Smooth muscle cell (in vitro differentiated cells): ENCODE results near the gene ZEB2. TPM values are rescaled to one million over a fixed set of nuclear protein-coding genes. Genes with fewer than 3 reads are reported as not detected.

Experiments used
- DNase-seq: peaks from one replicate; lab custom pipeline; 2025; ENCODE audit not compliant: unreplicated experiment; lab: John Stamatoyannopoulos, UW
- H2AFZ ChIP-seq: fragments of 200-600 bp; sonication (generic); 2 replicates; pipeline ENCODE4 v1.6.0; 2016; ENCODE audit warnings: antibody characterized with exemption, low read depth, mild to moderate bottlenecking
- H3F3A ChIP-seq: fragments of 200-600 bp; sonication (generic); 2 replicates; pipeline ENCODE4 v1.6.0; 2017; ENCODE audit warnings: antibody characterized with exemption, low read depth
- H3K27ac ChIP-seq: fragments of 200-600 bp; sonication (generic); 2 replicates; pipeline ENCODE4 v1.5.1; 2016; ENCODE audit warnings: low read depth, mild to moderate bottlenecking
- H3K27me3 ChIP-seq: fragments of 200-600 bp; sonication (generic); 2 replicates; pipeline ENCODE4 v1.6.1; 2016; ENCODE audit warnings: low read depth, mild to moderate bottlenecking
- H3K36me3 ChIP-seq: fragments of 200-600 bp; sonication (generic); 2 replicates; pipeline ENCODE4 v1.5.1; 2016; ENCODE audit warnings: low read depth
- H3K4me1 ChIP-seq: fragments of 200-600 bp; sonication (generic); 2 replicates; pipeline ENCODE4 v1.5.1; 2016; ENCODE audit warnings: low read depth
- H3K4me2 ChIP-seq: fragments of 200-600 bp; sonication (generic); 2 replicates; pipeline ENCODE4 v1.6.0; 2016; ENCODE audit warnings: mild to moderate bottlenecking
- H3K4me3 ChIP-seq: fragments of 200-600 bp; sonication (generic); 2 replicates; pipeline ENCODE4 v1.5.1; 2016; ENCODE audit warnings: mild to moderate bottlenecking
- H3K79me2 ChIP-seq: fragments of 200-600 bp; sonication (generic); 2 replicates; pipeline ENCODE4 v1.6.0; 2016; ENCODE audit warnings: low read depth, mild to moderate bottlenecking
- H3K9ac ChIP-seq: fragments of 200-600 bp; sonication (generic); 2 replicates; pipeline ENCODE4 v1.6.0; 2016; ENCODE audit warnings: low read depth
- H3K9me3 ChIP-seq: fragments of 200-600 bp; sonication (generic); replicated peaks from 2 replicates; pipeline ENCODE4 v1.5.1; 2016; ENCODE audit warnings: low read depth
- H4K20me1 ChIP-seq: fragments of 200-600 bp; sonication (generic); 2 replicates; pipeline ENCODE4 v1.6.0; 2016; ENCODE audit warnings: low read depth
- WGBS: methylation state at CpG from one replicate; pipeline ENCODE4 v1.1.7; 2016; ENCODE audit warnings: low lambda C conversion rate; 5-methylcytosine and 5-hydroxymethylcytosine counted together
- polyA plus RNA-seq: library from polyadenylated mRNA; unstranded; fragments of >200 nt; fragmentation: Nextera tagmentation; extraction: Ambion mirVana; gene quantifications from 2 replicates; pipeline ENCODE4 v1.2.1, GENCODE V29; 2016
- total RNA-seq: library from RNA; depleted of rRNA; stranded (reverse); fragments of >200 nt; gene quantifications from 2 replicates; pipeline ENCODE4 v1.2.3, GENCODE V29; 2014
- TF ChIP-seq, protein P1 (sequence below): fragments of 200-600 bp; sonication (generic); IDR thresholded peaks from 2 replicates; pipeline ENCODE4 v1.5.1; 2017; ENCODE audit warnings: borderline replicate concordance, mild to moderate bottlenecking, antibody characterized with exemption; ENCODE audit not compliant: insufficient read depth, poor library complexity, severe bottlenecking

The ZEB2 gene
- total and polyA plus RNA-seq, 2 experiments from 2014 or later: 67.5 to 148 TPM

DNA sequence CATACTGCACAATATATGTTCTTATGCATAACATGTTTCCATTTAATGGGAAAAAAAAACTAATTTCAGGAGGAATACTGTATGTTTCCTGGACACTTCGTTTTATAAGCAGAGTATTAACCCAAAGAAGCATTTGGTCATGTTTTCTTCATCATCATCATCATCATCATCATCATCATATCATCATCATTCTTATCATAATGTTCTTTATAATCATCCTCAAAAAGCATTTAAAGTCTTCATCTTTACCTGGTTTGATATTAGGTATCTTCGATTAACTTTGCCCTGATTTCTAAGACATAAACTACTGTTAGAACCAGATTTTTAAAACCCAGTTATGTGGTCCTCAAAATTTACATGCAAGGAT, 47.9 kb downstream of the ZEB2 start:
- H4K20me1 ChIP-seq: peaks cover 100% of the 10 kb centered on the region
- H3F3A ChIP-seq: peaks cover 14% of the 10 kb centered on the region
- no peaks in the 10 kb centered on the region for H3K9me3 ChIP-seq
- WGBS: 97% methylated on average over 2 of the region's 2 CpGs
- H3K4me1 ChIP-seq: peaks cover 83% of the 10 kb centered on the region
- no peak overlapping the region for H3K4me3 ChIP-seq
- H3K9ac ChIP-seq: no peak overlapping the region
- DNase-seq: no peak
- no peaks in the 10 kb centered on the region for H3K36me3 ChIP-seq
- TF ChIP-seq, protein P1, sequence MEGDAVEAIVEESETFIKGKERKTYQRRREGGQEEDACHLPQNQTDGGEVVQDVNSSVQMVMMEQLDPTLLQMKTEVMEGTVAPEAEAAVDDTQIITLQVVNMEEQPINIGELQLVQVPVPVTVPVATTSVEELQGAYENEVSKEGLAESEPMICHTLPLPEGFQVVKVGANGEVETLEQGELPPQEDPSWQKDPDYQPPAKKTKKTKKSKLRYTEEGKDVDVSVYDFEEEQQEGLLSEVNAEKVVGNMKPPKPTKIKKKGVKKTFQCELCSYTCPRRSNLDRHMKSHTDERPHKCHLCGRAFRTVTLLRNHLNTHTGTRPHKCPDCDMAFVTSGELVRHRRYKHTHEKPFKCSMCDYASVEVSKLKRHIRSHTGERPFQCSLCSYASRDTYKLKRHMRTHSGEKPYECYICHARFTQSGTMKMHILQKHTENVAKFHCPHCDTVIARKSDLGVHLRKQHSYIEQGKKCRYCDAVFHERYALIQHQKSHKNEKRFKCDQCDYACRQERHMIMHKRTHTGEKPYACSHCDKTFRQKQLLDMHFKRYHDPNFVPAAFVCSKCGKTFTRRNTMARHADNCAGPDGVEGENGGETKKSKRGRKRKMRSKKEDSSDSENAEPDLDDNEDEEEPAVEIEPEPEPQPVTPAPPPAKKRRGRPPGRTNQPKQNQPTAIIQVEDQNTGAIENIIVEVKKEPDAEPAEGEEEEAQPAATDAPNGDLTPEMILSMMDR: no peak
- no peak overlapping the region for H3K4me2 ChIP-seq
- no peaks in the 10 kb centered on the region for H3K27me3 ChIP-seq
- H3K79me2 ChIP-seq: peaks cover 100% of the 10 kb centered on the region
- H3K27ac ChIP-seq: peak overlapping the region; percentile 1
- no peak overlapping the region for H2AFZ ChIP-seq

DNA sequence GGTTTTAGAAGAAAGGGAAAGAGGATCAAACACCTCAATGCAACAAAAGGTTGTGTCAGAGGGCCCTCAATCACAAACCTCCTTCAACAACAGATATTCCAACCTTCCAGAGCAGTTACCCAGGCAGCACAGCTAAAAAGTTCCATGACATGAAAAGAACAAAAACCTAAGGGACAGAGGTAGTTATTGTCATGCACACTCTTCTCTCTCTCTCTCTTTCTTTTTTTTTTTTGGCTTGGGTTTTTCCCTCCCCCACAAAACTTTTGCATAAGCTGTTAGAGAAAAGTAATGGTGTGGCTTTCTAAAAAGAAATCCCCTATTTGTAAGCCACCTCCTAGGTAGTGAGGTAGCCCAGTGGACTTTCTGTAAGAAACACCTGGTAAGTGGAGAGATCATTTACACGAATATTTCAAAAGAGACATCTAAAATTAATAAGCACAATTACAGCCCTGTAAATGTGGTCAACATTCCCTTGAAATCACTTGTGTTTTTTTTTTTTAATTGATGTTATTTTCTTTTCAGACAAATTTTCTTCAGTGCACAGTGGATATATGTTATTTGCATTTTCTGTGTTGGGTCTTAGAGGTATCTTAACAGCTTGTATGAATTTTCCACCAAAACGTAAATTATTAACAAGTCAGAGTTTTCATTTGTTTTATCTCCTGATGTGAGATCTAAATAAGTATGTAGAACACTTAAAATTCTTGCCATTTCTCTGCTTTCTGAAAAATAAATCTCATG, 48.4 kb downstream of the ZEB2 start:
- Histone ChIP-seq H2AFZ (no peak overlapping the region), H4K20me1 (peaks cover 100% of the 10 kb centered on the region), H3K27ac (peak overlapping the region; percentile 45), H3K4me3 (no peak overlapping the region), H3K9me3 (no peaks in the 10 kb centered on the region), H3K4me2 (peak overlapping the region; percentile 1), H3K79me2 (peaks cover 100% of the 10 kb centered on the region), H3K36me3 (no peaks in the 10 kb centered on the region), H3K4me1 (peaks cover 78% of the 10 kb centered on the region), H3F3A (peaks cover 17% of the 10 kb centered on the region), H3K27me3 (no peaks in the 10 kb centered on the region), H3K9ac (no peak overlapping the region)
- 60% methylated on average over 2 of the region's 2 CpGs for WGBS
- TF ChIP-seq, protein P1: no peak
- no peak for DNase-seq

DNA sequence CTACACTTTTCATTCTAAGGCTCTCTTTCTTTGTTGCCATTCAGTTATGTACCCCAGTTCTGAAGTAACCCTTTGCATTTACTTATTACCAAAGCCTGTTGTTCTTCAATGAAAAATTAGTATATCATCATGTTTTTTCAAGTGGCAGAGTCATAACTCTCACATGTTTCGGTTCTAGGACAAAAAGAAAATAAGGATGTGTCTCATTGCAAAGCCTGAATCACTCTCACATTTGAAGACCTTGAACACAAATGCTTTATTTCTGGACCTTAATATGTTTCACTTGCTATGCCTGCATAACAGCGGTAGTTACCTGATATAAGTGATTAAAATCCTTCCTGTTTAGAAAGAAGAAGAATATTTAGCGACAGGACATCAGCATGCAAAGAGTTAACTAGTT, 49.1 kb downstream of the ZEB2 start:
- TF ChIP-seq, protein P1: no peak
- peaks cover 100% of the 10 kb centered on the region for H3K79me2 ChIP-seq
- 62% methylated on average over 3 of the region's 3 CpGs for WGBS
- no peak overlapping the region for H3K4me3 ChIP-seq
- H3K27me3 ChIP-seq: no peaks in the 10 kb centered on the region
- H3K36me3 ChIP-seq: no peaks in the 10 kb centered on the region
- no peak for DNase-seq
- no peaks in the 10 kb centered on the region for H3K9me3 ChIP-seq
- H2AFZ ChIP-seq: no peak overlapping the region
- H3K4me1 ChIP-seq: peaks cover 72% of the 10 kb centered on the region
- peak overlapping the region; percentile 1 for H3K4me2 ChIP-seq
- peaks cover 15% of the 10 kb centered on the region for H3F3A ChIP-seq
- H3K27ac ChIP-seq: peak overlapping the region; percentile 45
- H4K20me1 ChIP-seq: peaks cover 100% of the 10 kb centered on the region
- H3K9ac ChIP-seq: no peak overlapping the region

DNA sequence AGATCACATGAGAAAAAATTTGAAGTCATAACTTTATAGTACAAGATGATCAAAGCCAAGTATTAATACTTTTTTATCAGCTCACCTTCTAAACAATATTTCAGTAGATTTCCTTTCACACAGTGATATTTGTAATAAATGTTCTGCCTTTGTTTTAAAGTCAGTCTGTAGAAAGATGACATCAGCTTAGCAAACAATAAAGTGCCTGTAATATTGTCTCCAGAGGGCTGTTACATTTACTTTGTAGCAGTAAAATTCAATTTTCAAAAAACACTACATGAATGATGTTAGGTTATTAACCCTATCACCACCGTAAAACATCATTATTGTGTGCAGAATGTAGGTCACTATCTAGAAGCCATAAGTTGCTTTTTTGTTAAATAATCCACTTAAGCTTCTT, 49.6 kb downstream of the ZEB2 start:
- Histone ChIP-seq H3F3A (peaks cover 15% of the 10 kb centered on the region), H3K4me3 (no peak overlapping the region), H3K4me2 (no peak overlapping the region), H3K4me1 (peaks cover 67% of the 10 kb centered on the region), H3K27ac (peak overlapping the region; percentile 45), H4K20me1 (peaks cover 100% of the 10 kb centered on the region), H3K9me3 (no peaks in the 10 kb centered on the region), H3K27me3 (no peaks in the 10 kb centered on the region), H2AFZ (no peak overlapping the region), H3K36me3 (no peaks in the 10 kb centered on the region), H3K9ac (no peak overlapping the region), H3K79me2 (peaks cover 100% of the 10 kb centered on the region)
- WGBS: 77% methylated on average over 1 of the region's 1 CpG
- DNase-seq: no peak
- TF ChIP-seq, protein P1: no peak
